DOHH2 (cell line): ENCODE measurements around the gene PLCXD3.

Experiments
- EZH2phosphoT487 ChIP-seq: fragments of 200-600 bp; sonication (generic); IDR thresholded peaks from 2 replicates; pipeline ENCODE4 v1.6.1; 2017; ENCODE audit warnings: borderline replicate concordance, mild to moderate bottlenecking, antibody characterized with exemption, low read length, moderate library complexity, mixed read lengths
- TF ChIP-seq, protein P1 (sequence below): fragments of 200-600 bp; sonication (generic); IDR thresholded peaks from one replicate; pipeline ENCODE4 v1.5.1; 2014; ENCODE audit warnings: antibody characterized with exemption, mild to moderate bottlenecking, low read depth, low read length; ENCODE audit not compliant: poor library complexity, severe bottlenecking

DNA sequence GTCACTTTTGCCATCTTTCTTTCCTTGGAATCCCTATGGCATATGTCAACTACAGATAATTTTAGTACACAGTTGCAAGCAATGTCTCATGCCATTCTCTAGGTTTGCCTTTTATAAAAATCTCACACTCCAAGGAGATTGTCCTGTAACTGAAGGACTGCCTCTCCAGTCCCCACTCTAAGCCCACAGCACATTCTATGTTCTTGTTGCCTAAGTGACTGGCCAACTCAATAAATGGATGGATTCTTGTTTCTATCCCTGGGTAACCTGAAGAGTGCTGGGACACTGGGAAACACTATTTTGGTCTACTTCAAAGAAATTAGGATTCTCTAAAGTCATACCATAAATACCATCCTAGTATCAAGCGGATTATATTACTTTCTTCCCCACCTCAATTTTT lies 145.0 kb downstream of the PLCXD3 start:
- TF ChIP-seq, protein P1, sequence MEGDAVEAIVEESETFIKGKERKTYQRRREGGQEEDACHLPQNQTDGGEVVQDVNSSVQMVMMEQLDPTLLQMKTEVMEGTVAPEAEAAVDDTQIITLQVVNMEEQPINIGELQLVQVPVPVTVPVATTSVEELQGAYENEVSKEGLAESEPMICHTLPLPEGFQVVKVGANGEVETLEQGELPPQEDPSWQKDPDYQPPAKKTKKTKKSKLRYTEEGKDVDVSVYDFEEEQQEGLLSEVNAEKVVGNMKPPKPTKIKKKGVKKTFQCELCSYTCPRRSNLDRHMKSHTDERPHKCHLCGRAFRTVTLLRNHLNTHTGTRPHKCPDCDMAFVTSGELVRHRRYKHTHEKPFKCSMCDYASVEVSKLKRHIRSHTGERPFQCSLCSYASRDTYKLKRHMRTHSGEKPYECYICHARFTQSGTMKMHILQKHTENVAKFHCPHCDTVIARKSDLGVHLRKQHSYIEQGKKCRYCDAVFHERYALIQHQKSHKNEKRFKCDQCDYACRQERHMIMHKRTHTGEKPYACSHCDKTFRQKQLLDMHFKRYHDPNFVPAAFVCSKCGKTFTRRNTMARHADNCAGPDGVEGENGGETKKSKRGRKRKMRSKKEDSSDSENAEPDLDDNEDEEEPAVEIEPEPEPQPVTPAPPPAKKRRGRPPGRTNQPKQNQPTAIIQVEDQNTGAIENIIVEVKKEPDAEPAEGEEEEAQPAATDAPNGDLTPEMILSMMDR, result no peak
- no peak for TF ChIP-seq EZH2phosphoT487
